Measurements from ENCODE around the gene FOS.
"Not testable (repeated sequence)": the region's sequence is repeated elsewhere in the genome, so short reads cannot be mapped to it uniquely, and the experiment has no call there.

Gene FOS

DNA sequence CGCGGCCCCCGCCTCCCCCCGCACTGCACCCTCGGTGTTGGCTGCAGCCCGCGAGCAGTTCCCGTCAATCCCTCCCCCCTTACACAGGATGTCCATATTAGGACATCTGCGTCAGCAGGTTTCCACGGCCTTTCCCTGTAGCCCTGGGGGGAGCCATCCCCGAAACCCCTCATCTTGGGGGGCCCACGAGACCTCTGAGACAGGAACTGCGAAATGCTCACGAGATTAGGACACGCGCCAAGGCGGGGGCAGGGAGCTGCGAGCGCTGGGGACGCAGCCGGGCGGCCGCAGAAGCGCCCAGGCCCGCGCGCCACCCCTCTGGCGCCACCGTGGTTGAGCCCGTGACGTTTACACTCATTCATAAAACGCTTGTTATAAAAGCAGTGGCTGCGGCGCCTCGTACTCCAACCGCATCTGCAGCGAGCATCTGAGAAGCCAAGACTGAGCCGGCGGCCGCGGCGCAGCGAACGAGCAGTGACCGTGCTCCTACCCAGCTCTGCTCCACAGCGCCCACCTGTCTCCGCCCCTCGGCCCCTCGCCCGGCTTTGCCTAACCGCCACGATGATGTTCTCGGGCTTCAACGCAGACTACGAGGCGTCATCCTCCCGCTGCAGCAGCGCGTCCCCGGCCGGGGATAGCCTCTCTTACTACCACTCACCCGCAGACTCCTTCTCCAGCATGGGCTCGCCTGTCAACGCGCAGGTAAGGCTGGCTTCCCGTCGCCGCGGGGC lies at the start of gene FOS:
Gene FOS (plus strand): TSS at position 407 of the 731 bp plus-strand sequence. CDS start 155 bp downstream, at position 562.
- DNase-seq (ENCODE audit: low read depth): peak; percentile 80

DNA sequence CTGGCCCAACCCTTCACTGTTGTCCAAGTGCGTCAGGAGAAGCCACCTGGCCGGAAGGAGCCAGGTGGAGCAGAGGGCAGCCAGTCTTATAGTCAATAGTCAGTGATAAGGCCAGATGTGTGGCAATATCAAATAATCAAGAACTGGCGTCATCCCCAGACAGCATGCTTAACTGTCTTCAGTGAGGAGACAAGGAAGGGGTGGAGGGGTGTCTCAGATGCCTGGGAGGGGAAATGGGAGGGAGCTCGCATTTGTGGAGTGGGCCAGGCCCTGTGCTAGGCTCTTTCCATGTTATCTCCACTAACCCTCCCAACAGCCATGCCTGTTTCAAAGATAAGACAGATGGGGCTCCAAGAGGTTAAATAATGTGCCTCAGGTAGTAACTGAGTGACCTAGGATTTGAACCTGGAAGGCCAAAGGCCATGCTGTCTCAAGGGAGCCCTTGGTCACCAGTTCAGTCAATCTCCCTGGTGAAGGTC lies 48.9 kb upstream of the FOS start:
- no peak for DNase-seq (ENCODE audit: low read depth)

DNA sequence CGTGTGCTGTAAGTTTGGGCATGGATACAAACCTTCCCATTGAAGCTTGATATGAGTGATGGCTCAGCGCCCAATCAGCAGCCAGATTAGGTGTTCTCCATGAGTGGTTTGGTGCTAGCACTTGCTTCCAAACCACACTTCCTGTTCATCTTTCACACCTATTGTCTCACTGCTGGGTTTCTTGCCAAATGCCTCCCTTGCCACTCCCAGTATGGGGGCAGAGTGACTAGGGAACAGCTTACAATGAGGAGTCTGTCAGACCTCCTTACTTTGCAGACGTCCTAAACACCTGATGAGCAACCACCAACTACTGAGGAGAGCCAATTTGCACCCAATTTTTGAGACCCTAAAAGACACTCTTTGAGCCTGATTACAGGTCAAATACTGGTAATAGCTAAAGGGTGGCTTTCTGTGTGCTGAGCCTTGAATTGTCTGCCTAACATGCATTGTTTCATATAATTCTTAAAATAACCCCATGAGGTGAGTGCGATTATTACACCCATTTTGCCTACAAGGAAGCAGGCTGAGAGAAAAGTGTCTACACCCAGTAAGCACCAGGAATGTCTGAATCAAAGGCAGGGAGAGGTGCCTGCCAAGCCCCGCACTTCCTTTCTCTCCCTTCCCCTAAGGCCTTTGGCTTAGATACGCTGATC lies 48.4 kb upstream of the FOS start:
- peak; percentile 40 for DNase-seq (ENCODE audit: low read depth)

DNA sequence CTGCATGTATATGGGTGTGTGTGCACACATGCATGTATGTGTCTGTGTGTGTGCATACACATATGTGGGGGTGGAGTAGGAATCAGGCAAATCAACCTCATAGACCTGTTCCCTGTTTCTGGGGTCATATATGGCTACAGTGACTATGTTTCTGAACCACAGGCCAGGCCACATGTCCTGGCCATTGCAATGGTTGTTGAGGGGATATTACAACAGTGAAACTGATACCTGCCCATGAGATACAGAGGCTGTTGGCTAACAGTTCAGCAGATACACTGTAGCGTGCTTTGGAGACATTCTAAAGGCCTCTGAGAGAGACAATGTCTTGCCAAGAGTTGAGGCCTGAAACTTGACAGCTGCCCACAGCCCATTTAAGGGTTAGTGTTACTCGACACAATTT lies 47.3 kb upstream of the FOS start:
- DNase-seq (ENCODE audit: low read depth): no peak

DNA sequence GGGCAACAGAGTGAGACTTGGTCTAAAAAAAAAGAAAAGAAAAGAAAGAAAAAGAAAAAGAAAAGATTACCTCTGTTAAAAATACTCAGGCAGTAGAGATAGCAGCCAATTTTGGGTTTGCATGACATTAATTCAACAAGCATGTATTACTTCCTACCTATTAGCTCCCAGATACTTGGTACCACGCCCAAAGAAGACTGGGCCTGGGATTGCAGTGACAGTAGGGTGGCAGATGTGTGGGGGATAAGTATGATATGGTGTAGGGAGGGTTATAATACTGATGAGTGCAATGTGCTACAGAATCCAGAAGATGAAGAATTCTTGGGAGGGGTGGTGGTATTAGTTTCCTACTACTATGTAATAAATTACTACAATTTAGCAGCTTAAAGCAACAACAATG lies 46.4 kb upstream of the FOS start:
- no peak for DNase-seq (ENCODE audit: low read depth)

DNA sequence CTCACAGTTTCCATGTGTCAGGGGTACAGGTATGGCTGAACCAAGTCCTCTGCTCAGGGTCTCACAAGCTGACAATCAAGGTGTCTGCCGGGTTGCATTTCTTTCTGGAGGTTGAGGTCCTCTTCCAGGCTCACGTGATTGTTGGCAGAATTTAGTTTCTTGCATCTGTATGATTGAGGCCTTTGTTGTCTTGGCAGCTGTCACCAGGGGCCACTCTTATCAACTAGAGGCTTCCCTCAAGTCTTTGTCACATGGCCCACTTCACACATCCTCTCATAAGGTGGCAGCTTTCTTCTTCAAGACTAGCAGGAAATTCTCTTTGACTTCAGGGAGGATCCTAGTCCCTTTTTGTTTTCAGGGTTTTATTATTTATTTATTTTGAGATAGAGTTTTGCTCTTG lies 46.0 kb upstream of the FOS start:
- DNase-seq (ENCODE audit: low read depth): no peak

DNA sequence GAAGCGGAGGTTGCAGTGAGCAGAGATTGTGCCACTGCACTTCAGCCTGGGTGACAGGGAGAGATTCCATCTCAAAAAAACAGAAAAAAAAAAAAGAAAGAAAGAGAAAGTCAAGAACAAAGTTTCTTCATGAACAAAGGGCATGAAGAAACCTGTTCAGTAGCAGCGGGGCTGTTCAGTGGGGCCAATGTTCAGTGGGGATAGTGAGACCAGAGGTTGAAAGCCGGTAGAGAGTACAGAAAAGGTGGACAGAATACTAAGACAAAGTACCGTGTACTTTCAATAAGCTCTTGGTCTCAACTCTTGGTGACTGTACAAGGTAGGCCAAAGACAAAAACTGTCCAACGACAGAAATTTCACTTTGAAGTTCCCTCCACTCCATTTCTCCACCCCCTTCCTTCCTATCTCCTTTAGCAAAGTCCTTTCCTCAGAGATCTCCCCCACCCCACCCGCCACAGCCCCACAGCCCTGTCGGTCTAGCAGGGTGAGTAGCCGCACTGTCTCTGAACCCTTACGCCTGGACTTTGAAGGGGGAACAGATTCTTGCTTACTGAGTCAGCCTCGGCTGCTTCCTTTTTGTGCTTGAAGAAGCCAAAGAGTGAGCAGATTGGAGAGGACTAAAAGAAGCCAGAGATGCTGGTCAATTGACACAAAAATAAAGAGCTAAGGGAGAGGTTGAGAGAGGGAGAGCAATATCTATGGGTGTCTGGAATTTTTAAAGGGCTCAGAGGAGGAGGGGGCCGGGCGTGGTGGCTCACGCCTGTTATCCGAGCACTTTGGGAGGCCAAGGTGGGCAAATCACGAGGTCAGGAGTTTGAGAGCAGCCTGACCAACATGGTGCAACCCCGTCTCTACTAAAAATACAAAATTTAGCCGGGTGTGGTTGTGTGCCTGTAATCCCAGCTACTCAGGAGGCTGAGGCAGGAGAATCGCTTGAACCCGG lies 44.2 kb upstream of the FOS start:
- no peak for DNase-seq (ENCODE audit: low read depth)

DNA sequence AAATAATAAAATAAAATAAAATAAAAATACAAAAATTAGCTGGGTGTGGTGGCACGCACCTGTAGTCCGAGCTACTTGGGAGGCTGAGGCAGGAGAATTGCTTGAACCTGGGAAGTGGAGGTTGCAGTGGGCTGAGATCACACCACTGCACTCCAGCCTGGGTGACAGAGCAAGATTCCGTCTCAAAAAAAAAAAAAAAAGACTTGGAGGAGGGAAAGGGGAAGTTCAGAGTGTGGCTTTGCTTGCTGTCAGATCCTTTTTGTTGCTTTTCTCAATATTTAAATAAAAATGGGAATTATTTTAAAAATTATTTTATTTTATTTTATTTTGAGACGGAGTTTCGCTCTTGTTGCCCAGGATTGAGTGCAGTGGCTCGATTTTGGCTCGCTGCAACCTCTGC lies 43.4 kb upstream of the FOS start:
- DNase-seq (ENCODE audit: low read depth): not testable (repeated sequence)

DNA sequence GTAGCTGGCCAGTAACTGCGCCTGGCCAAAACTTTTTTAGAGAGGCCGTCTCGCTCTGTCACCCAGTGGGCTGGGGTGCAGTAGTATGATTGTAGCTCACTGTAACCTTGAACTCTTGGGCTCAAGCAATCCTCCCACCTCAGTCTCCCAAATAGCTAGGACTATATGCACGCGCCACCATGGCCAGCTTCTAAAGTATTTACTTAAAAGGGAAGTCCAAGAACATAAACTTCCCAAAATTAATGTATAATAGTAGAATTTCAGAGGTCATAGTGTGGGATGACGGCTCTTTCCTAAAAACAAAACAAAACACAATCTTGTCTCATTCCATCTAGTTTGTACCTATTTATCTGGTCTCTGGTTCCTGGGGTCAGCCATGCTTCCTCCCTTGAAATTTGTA lies 42.2 kb upstream of the FOS start:
- no peak for DNase-seq (ENCODE audit: low read depth)

DNA sequence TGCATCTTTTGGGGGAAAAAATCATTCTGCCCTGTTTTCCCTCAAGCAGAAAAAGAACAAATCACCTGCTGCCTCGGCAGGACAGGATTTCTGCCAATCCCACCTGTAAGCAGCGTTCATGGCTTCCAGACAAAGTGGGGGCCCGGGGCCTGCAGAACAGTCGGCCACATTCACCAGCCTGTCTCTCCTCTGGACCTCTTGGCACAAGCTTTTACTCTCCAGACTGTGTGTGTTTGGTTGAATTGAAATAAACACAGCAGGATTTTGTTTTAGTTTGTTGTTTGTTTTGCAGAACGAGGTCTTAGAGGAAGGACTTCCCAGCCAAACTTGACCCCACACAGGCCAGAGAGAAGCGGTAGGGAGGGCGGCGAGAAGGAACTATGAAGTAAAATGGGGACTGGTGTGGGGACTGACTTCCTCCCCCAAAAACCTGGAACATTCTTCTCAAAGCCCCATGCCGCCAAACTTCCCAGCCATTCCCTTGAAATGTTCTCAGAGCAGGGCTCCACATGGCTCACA lies 41.7 kb upstream of the FOS start:
- DNase-seq (ENCODE audit: low read depth): no peak

DNA sequence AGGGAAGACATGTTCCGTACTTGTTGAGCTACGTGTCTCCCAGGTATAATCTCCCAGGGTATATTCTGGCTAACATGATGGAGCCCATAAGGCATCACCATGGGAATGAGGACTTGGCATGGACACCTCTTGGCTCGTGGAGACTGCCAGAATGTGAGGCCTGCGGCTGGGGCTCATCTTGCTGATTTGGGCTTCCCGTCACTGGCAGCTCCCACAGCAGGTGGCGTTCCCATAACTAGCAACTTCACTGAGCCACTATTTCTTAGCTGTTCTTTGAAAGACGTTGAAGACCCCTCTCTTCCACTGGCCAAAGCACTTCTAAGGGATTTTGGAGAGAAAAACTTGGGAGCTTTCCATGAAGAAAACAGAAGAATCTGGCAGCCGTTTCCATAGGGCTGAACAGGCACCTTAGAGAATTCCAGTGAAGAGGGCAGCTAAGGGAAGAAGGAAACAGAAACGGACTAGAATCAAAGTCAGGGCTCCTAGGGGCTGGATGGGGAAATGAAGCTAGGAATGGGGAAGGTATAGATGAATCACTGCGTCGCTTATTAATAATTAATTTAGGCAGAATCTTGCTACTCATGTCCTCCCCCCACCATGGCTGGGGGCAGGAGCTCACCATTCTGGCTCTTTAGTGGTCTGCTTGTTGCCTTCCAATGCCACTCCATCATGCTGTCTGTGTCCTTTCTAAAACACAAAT lies 39.7 kb upstream of the FOS start:
- DNase-seq (ENCODE audit: low read depth): no peak

DNA sequence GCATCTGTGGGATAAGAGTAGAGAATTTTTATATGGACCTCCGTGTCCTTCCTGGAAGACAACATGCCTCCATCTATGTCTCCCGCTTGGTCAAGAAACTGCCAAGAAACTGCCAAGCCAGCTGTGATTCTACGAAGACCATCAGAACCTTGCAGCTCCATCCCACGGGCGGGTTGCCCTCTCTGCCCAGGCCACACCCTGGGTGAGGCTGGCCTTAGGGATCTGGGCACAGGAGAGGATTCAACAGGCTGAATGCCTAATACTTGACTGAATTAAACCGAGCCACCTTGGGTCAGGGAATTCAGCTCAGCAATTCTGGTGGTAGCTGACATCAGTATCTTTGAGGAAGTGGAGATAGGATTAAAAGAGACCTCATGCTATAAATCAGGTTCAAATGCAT lies 37.8 kb upstream of the FOS start:
- no peak for DNase-seq (ENCODE audit: low read depth)

DNA sequence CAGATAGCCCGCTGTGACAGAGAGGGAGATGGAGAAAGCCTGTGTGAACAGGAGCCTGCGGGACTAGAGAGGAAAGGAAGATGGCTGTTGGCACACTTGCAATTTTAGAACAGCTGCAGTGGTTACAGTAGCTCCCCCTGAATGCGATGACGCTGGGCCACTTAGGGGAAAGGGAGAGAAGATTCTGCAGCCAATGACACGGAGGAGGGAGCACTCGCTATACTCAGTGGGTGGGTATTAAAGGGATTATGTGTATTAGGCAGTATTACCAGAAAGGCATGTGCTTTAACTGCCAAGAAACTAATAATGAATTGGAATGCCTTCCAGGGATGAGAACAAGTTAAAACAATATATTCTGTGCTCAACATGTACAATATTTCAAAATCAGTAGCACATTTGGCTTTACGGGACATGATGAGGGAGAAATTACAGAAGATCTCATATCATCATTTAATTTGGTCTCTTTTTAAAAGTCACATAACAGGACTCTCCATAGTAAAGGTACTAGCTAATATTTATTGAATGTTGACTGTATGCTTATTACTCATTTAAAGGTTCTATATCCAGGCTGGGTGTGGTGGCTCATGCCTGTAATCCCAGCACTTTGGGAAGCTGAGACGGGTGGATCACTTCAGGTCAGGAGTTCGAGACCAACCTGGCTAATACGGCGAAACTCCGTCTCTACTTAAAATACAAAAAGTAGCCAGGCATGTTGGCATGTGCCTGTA lies 35.9 kb upstream of the FOS start:
- no peak for DNase-seq (ENCODE audit: low read depth)

DNA sequence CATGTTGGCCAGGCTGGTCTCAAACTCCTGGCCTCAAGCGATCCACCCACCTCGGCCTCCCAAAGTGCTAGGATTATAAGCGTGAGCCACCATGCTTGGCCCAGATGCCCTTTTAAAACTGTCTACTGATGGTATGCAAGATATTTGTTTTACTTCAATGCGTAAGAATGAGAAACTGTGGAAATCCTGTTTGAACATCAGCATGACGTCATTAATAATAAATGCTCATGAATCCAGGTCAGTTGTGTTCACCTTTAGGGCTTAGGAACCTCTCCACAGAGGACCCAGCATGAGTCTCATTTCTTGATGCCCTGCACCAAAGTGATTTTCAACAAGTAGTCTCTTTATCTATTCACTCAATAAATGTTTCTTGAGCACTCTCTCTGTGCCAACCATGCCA lies 34.5 kb upstream of the FOS start:
- DNase-seq (ENCODE audit: low read depth): no peak

DNA sequence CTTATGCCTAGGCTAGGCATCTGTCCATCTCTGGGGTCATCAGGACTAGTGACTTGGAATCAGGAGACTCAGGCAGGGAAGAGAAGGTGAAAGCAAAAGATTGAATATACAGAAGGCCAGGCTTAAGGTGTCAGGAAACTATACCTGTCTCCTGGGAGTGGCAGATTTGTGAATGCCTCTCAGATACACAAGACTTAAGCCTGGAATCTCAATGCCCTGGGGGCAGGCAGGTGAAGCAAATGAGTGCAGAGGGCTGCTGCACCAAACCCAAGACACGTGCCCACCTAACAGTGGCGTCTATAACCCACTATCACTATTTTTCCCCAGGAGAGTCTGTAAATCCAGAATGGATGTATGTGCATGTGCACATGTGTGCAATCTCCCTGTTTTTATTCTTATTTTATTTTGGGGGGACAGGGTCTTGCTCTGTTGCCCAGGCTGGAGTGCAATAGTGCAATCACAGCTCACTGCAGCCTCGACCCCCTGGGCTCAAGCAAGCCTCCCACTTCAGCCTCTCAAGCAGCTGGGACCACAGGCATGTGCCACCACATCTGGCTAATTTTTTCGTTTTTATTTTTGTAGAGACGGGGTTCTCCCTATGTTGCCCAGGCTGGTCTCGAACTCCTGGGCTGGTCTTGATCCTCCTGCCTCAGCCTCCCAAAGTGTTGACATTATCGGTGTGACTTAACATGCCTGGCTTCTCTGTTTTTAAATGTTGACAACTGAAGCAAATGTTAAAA lies 31.9 kb upstream of the FOS start:
- no peak for DNase-seq (ENCODE audit: low read depth)

DNA sequence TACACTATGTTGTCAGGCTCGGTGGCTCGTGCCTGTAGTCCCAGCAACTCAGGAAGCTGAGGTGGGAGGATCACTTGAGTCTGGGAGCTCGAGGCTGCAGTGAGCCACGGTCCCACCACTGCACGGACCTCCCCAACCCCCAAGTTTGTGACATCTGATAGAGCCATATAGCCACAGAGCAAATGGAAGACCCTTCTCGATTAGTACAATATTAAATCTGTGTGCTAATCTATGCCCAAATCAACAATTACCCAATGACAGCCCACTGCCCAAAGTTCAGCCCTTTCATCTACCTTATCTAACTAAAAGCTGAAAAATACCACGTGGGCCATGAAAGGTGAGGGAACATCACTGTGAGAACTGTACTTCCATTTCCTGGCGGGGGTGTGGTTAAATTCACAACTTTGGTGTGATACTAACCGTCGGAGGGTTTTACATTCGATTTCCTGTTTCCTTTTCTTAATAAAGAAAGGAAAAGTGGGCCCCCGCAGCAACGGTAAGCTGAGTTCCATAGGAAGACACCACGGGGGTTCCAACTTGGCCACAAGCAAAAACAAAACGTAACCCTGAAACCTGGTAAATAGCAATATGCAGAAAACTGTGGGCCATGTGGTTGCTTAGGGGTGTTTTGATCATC lies 31.2 kb upstream of the FOS start:
- DNase-seq (ENCODE audit: low read depth): peak; percentile 55

DNA sequence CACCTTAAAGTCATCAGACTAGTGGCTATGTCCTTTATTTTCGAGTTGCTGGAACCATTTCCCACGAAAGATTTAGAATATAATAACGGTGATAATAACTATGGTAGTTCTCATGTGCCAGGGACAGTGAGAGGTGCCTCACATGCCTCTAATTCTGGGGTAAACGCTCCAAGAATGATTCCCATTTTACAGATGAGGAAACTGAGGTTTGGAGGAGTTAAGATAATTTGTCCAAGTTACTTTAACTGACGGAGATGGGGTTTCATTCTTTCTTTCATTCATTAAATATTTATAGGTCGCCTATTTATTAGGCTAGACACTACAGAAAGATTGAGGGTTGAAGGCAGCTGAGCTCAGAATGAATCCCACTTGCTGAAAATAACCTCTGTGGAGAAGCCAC lies 30.7 kb upstream of the FOS start:
- no peak for DNase-seq (ENCODE audit: low read depth)

DNA sequence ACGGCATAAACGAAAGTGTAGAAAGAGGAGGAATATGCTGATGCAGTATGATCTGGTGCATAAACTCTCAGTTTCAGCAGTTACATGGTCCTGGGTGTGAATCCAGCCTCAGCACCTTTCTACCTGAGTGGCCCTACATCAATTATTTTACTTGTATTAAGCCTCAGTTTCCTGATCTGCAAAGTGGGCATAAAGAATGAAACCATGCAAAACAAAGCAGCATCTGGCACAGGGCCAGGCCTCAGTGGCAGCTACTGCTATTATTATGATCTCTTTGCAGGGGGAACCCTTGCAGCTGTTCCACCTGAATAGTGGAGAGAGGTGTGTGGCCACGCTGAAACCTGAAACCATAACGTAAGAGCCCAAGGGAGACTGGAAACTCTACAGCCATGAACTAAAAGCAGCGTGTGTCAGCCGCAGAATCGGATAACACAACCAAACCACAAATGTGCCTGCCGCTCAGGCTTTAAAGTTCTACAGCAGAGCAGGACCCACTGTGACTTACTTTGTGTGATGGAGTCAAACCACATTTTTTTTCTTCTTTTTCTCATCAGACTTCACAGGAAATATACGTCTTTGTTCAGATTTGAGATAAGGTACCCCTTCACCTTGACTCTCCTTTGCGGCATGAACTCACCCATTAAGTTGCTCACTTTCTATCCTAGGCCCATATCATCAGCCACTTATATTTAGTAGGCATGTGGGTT lies 29.2 kb upstream of the FOS start:
- DNase-seq (ENCODE audit: low read depth): peak; percentile 69

DNA sequence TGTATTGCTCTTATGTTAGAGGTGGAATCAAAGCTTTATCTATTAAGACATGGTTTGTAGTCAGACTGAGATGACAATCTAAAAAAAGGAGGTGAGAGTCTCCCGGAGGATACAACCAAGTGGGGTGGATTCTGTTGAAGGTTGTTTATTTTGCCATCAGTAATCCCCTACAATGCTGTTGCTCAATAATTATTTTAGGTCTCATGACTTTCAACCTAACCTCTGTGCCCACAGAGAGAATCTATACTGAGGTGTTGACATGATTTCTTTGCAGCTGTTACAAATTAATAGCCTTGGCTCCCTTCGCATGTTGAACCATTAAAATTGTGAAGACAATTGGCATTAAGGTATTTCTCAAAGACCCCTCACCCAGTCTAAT lies 28.7 kb upstream of the FOS start:
- no peak for DNase-seq (ENCODE audit: low read depth)

Measured in activated T-helper 9 cell treated with anti-CD3 and anti-CD28 coated beads, Interleukin-2, amount 50 U/mL, for 16 hours (primary cell).